HG03558 (cell line): ENCODE measurements around the gene DKK3.

Experiments used
- ATAC-seq: cut with Tn5 transposase; IDR thresholded peaks from one replicate; pipeline ENCODE4 v1.9.1; 2021; ENCODE audit warnings: moderate number of reproducible peaks; ENCODE audit not compliant: unreplicated experiment; ENCODE audit errors: extremely low read depth

The DKK3 gene

GRCh38 chr11:11956006-11956405, 52.4 kb downstream of the DKK3 start:
- no peak for ATAC-seq

DNA sequence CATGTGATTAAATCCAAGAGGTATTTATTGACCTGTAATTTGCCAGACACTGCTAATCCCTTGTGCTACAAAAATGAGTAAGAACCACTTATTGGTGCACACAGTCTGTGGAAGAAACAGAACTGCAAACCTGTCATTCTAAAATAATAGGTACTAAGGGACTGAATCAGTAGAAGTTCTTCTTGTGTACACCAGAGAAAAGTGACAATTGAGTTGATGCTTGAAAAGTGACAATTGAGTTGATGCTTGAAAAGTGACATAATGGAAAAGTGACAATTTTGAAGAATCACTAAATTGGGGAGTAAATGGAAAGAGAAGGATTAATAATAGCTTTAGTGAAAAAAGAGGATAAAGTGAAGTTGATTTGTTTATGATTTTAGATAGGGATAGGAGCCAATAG, 56.4 kb downstream of the DKK3 start:
- ATAC-seq = no peak

DNA sequence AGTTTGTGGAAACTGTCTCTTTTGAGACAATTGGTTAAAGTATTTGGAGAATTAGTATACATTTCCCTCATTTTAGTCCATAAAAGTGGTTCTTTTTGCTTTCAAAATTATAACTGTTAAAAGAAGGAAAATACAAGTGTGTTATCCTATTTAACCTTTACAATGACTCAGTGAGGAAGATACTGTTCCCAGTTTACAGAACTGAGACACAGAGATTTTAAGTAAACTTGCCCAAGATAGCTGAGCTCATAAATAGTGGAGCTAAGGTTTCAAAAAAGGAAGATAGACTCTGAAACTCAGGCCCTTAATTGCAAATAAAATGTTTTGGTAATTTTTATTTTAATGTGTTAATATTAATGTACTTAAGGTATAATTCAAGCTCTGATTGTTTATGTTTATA, 58.9 kb downstream of the DKK3 start:
- ATAC-seq = no peak

- ATAC-seq = no peak
These were observed 60.0 kb downstream of the DKK3 start for GRCh38 chr11:11948242-11948947.

DNA sequence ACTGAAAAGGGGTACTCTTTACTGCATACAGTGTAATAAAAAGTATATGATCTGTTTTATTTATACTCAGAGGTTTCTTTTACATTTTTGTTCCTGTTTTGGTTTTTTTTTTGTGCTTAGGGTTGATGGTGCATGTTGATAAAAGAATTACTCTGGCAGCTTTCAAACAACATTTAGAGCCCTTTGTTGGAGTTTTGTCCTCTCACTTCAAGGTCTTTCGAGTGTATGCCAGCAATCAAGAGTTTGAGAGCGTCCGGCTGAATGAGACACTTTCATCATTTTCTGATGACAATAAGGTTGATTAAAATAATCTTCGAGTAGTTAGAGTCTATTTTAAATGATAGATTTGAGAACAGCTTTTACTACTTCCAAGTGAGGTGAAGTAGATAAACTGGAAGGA, 60.6 kb downstream of the DKK3 start:
- ATAC-seq = no peak

DNA sequence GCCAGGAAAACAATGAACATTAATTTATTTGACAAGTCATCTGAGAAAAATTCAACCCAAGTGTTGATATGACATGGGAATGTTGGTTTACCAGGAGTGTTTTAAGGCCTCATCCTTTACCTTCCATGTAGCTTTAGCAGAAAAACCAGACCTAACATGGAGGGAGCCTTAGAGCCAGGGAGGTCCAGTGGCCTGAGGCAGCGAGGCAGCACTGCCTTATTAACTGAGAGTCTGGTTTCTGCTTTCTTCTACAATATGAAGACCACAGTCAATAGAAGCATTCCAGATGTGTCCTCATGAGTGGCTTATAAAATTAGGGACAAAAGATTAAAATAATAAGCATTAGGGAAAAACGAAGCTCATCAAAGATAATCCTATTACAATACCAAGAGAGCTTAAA, 61.5 kb downstream of the DKK3 start:
- ATAC-seq = no peak

GRCh38 chr11:11946180-11946579, 62.2 kb downstream of the DKK3 start:
- no peak for ATAC-seq

DNA sequence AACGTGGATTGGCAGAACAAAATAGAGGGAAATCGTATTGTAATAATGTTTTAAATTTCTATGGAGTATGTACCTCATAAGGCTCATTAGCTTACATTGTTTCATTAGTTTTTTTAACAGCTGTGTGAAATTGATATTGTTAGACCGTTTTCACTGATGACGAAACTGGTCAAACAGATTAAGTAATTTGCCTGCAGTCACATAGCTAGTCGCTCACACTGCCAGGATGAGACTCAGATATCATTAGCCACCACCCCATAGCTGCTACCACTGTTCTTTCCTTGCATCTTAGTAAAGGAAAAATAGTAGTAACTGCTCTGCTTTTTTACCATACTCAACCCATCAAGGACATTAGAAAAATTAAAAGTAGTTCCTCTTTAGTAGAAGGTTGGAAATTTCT, 64.0 kb downstream of the DKK3 start:
- ATAC-seq = no peak

- ATAC-seq = no peak
These were observed 65.8 kb downstream of the DKK3 start for GRCh38 chr11:11942668-11943067.

GRCh38 chr11:11940551-11940950, 67.9 kb downstream of the DKK3 start:
- ATAC-seq = no peak

GRCh38 chr11:11937957-11938356, 70.5 kb downstream of the DKK3 start:
- ATAC-seq = no peak

- no peak for ATAC-seq
These were observed 71.0 kb downstream of the DKK3 start for GRCh38 chr11:11937433-11937832.

DNA sequence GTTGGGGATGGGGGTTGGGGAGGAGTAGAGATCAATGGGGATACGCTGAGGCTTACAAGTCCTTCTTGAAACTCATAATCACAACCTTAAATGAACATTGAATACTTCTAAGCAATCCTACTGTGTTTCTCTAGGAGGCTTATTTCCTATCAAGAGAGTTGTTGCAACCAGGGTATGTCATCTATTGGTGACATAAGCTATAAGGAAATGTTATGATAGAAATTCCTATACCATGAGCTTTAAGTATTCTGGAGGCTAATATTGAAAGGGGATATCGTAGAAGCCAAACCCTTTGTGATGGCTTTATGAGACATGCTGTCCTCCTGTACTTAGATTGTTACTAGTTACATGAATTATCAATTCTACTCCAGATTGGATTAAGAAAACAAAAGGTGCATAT, 72.9 kb downstream of the DKK3 start:
- ATAC-seq = no peak

DNA sequence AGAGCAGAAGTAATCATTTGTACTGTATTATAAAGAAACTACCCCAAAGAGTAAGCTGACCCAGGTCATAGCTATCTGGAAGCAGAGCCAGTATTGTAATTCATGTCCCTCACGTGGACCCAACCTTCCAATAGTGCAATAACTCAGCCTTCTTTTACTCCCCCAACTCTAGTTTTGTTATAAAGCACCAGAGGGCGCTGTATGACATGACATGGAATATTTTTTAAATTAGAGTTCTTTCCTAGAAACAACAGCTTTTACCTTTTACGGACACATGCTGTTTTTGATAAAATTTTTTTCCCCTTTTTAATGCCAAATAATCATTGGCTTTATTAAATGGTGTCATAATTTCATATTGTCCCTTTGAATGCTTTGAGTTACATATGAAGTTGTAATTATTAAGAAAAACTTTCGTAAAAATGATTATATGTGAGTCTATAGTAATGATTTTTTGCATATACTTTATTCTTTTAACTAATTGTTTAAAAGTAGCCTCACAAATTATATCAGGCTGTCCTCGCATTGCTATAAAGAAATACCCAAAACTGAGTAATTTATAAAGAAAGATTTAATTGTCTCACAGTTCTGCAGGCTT, 76.9 kb downstream of the DKK3 start:
- ATAC-seq = no peak

GRCh38 chr11:11929920-11930319, 78.5 kb downstream of the DKK3 start:
- ATAC-seq = no peak

- ATAC-seq = no peak
These were observed 84.6 kb downstream of the DKK3 start for GRCh38 chr11:11923828-11924227.

- no peak for ATAC-seq
These were observed 91.4 kb downstream of the DKK3 start for GRCh38 chr11:11916981-11917399.

DNA sequence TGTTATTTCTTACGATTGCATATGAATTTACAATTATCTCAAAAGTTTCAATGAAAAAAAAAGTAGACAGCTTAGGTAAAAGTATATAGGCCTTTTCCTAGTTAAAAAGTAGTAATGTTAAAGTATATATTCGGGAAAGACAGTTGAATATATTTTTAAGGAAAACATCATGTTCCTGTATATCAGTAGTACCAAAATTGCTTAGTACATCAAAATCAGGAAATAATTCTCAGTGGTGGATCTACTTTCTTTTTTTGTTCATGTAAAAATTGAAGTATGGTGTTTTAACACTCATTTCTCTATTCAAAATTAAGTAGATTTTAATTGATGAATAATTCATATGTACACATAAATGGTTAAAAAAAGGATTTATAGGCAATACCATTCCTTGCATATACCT, 92.8 kb downstream of the DKK3 start:
- no peak for ATAC-seq

GRCh38 chr11:11913395-11913794, 95.0 kb downstream of the DKK3 start:
- ATAC-seq = no peak
